Heart right ventricle (tissue), 16 donors: ENCODE data around the gene MT1H. TPM values are rescaled to one million over a fixed set of nuclear protein-coding genes. Genes with fewer than 3 reads are reported as not detected.
A peak's percentile ranks its signal among the peaks of the same experiment; 100 is the strongest.

Experiments used
- ATAC-seq, 8 donors: fragments of 200-7000 bp; cut with Tn5 transposase; one replicate each; pipeline ENCODE4 v1.9.1; 2020; ENCODE audit warnings: mild to moderate bottlenecking in 8 of 8, moderate library complexity in 8 of 8, moderate number of reproducible peaks in 1 of 8
- DNase-seq, 2 donors: peaks; one replicate each; pipeline ENCODE4 v3.0.0-alpha.2; 2020
- H3K27ac ChIP-seq, 10 donors: fragments of 200-600 bp; sonication (generic) in 2 of 10; one replicate each; pipeline versions ENCODE4 v1.5.0 to v1.8.0; 2020 to 2022; ENCODE audit warnings: mild to moderate bottlenecking in 3 of 10
- H3K27me3 ChIP-seq, 7 donors: fragments of 200-600 bp; one replicate each; pipeline ENCODE4 v1.8.0; 2021 to 2022; ENCODE audit warnings: mild to moderate bottlenecking in 2 of 7
- H3K36me3 ChIP-seq, 9 donors: fragments of 200-600 bp; sonication (generic) in 1 of 9; one replicate each; pipeline versions ENCODE4 v1.5.0 to v1.8.0; 2020 to 2022; ENCODE audit warnings: mild to moderate bottlenecking in 2 of 9
- H3K4me1 ChIP-seq, 9 donors: fragments of 200-600 bp; sonication (generic) in 1 of 9; one replicate each; pipeline versions ENCODE4 v1.5.0 to v1.8.0; 2020 to 2022; ENCODE audit warnings: mild to moderate bottlenecking in 4 of 9
- H3K4me3 ChIP-seq, 10 donors: fragments of 200-600 bp; sonication (generic) in 2 of 10; one replicate each; pipeline versions ENCODE4 v1.5.0 to v1.8.0; 2020 to 2022; ENCODE audit warnings: mild to moderate bottlenecking in 7 of 10, moderate library complexity in 2 of 10
- H3K9me3 ChIP-seq, 11 donors: fragments of 200-600 bp in 10 of 11; sonication (generic) in 2 of 11; one replicate each; pipeline versions ENCODE4 v1.5.0 to v1.8.0; 2013 to 2022; ENCODE audit warnings: mild to moderate bottlenecking in 2 of 11, control low read depth in 1 of 11, moderate library complexity in 1 of 11
- WGBS, 2 donors: extraction: QIAGEN DNeasy Blood & Tissue Kit; methylation state at CpG; one replicate each; pipeline ENCODE4 v1.1.7; 2013; ENCODE audit warnings: inconsistent platforms in 1 of 2; 5-methylcytosine and 5-hydroxymethylcytosine counted together
- intact Hi-C, 10 donors: fragments of 100-400 bp; cut with DNase I; formaldehyde crosslinking; loops; one replicate each; pipeline versions ENCODE4 v1.11.1 to v1.14.2; 2022
- polyA plus RNA-seq, 2 donors: library from polyadenylated mRNA; stranded (reverse); fragments of 200-250 nt; gene quantifications; one replicate each; pipeline ENCODE4 v1.2.3, GENCODE V29; 2013
- total RNA-seq, 10 donors: library from RNA; stranded (reverse); fragmentation: NEBNext Ultra II Directional in 3 of 10; extraction: Animal tissue kit (Norgen Biotek cat#: 25700) in 3 of 10; gene quantifications; one replicate each; pipeline versions ENCODE4 v1.2.1 to v1.2.4, GENCODE V29; 2021 to 2023
- TF ChIP-seq, protein P1 (sequence below), 9 donors: fragments of 200-600 bp; sonication (generic) in 2 of 9; IDR thresholded peaks; one replicate each; pipeline versions ENCODE4 v1.5.0 to v1.8.0; 2021 to 2022; ENCODE audit warnings: antibody characterized with exemption in 9 of 9, mild to moderate bottlenecking in 5 of 9, moderate library complexity in 1 of 9
- donor health status: Arrhythmogenic right ventricular cardiomyopathy.
- donor health status: ischemic (EF 13 %, LVEDD 7.1; RV severe dilation, severe dysfunction).
- donor health status: healthy with polysubstance abuse.
- donor health status: DM: no; HTN: yes; CAD: no.
- donor health status: DM: no; HTN: no; CAD: no.
- donor health status: ischemic (EF 25% LVEDD 6.9; RV normal size, moderate dysfunction).
- donor health status: ischemic (EF 25% LVEDD 5.7; RV mildly dilated, moderate dysfunction).
- donor health status: healthy.
- donor health status: DM: yes; HTN: yes; CAD: no.
- donor health status: Ischemic cardiomyopathy.
- donor health status: ischemic (EF 35%, LVEDD 5.7; RV mildly dilated, moderate dysfunction).
- donor health status: nonischemic (EF 11% LVEDD 7.7; RV severe dilation, severe dysfunction).
- donor health status: DM: yes; HTN: yes; CAD: no.
- donor health status: PGD.
- donor health status: ischemic (EF 29% LVEDD 5.4; RV normal size, mild dysfunction).
- donor health status: nonischemic (EF 23%, LVEDD 6.1; RV moderate dilation, normal function).

MT1H gene
- total and polyA plus RNA-seq, 12 donors: 2.4 TPM; not detected in 11

DNA sequence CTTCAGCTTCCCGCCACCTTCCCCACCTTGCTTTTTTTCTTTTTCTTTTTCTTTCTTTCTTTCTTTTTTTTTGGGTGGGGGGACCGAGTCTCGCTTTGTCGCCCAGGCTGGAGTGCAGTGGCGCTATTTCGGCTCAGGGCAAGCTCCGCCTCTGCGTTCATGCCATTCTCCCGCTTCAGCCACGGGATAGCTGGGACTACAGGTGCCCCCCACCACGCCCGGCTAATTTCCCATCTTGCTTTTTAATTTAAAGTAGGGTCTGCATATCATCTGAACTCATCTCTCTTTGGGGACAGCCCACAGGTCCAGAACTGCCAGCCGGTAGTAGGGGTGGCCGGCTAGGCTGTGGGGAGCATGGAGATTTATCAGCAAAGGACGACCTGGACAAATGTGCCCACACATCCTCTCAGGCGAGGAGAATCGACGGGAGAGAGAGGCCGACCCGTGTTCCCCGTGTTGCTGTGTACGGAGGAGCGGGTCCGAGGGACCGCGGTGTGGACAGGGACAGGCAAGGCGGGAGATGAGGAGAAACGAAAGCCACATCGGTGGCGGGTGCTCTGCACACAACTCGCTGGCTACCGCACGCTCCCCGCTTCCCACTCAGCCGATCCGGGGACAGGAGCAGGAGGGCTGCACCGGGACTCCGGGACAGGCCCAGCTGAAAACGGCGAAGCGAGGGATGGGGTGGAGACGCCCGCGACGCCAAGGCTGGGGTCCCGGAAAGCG lies 34.7 kb upstream of the MT1H start:
- Histone ChIP-seq H3K4me1 (peaks cover 0 to 36% (median 29%) of the 10 kb centered on the region in 9 donors), H3K9me3 (no peaks in the 10 kb centered on the region), H3K4me3 (peak overlapping the region in 5 of 10 donors; percentile 5 to 30 (median 14)), H3K36me3 (no peaks in the 10 kb centered on the region), H3K27ac (no peak overlapping the region), H3K27me3 (peaks cover 3 to 92% (median 31%) of the 10 kb centered on the region in 7 donors)
- ATAC-seq (no peak), DNase-seq (no peak)
- 16 to 29% methylated on average over 47 of the region's 47 CpGs for WGBS, 2 donors
- intact Hi-C loops: no loop called here
- TF ChIP-seq, protein P1, sequence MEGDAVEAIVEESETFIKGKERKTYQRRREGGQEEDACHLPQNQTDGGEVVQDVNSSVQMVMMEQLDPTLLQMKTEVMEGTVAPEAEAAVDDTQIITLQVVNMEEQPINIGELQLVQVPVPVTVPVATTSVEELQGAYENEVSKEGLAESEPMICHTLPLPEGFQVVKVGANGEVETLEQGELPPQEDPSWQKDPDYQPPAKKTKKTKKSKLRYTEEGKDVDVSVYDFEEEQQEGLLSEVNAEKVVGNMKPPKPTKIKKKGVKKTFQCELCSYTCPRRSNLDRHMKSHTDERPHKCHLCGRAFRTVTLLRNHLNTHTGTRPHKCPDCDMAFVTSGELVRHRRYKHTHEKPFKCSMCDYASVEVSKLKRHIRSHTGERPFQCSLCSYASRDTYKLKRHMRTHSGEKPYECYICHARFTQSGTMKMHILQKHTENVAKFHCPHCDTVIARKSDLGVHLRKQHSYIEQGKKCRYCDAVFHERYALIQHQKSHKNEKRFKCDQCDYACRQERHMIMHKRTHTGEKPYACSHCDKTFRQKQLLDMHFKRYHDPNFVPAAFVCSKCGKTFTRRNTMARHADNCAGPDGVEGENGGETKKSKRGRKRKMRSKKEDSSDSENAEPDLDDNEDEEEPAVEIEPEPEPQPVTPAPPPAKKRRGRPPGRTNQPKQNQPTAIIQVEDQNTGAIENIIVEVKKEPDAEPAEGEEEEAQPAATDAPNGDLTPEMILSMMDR (IDR thresholded peaks at IDR 0.05): no peak

DNA sequence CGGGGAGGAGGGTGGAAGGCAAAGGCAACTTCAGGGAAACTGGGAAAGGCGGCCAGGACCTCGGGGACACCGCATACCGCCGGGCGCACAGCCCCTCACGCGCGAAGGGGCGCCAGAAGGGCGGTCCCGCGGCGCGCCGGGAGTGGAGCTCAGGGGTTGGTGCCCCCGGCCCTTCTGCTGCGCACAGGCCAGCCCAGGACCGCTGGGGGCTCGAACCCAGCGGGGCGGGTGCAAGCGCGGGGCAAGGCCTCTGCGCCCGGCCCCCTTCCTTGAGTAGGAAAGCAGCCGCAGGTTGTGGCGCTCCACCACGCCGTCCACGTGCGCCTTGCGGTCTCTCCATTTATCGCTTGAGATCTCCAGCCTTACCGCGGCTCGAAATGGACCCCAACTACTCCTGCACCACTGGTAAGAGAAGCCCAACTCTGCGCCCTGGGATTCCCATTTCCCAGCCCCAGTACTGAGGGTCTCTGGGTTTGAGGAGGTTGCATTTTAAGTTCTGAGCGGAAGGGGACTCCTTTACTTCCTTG lies 34.1 kb upstream of the MT1H start:
- H3K4me3 ChIP-seq: peak overlapping the region in 5 of 10 donors; percentile 5 to 30 (median 14)
- 10 to 22% methylated on average over 32 to 40 of the region's 40 CpGs for whole genome bisulfite sequencing, 2 donors
- ATAC-seq (no peak), DNase-seq (no peak)
- no peaks in the 10 kb centered on the region for H3K9me3 ChIP-seq
- intact Hi-C loops: no loop called here
- H3K27ac ChIP-seq: no peak overlapping the region
- peaks cover 0 to 36% (median 29%) of the 10 kb centered on the region in 9 donors for H3K4me1 ChIP-seq
- TF ChIP-seq, protein P1 (IDR thresholded peaks at IDR 0.05): no peak
- no peaks in the 10 kb centered on the region for H3K36me3 ChIP-seq
- peaks cover 3 to 98% (median 31%) of the 10 kb centered on the region in 7 donors for H3K27me3 ChIP-seq

DNA sequence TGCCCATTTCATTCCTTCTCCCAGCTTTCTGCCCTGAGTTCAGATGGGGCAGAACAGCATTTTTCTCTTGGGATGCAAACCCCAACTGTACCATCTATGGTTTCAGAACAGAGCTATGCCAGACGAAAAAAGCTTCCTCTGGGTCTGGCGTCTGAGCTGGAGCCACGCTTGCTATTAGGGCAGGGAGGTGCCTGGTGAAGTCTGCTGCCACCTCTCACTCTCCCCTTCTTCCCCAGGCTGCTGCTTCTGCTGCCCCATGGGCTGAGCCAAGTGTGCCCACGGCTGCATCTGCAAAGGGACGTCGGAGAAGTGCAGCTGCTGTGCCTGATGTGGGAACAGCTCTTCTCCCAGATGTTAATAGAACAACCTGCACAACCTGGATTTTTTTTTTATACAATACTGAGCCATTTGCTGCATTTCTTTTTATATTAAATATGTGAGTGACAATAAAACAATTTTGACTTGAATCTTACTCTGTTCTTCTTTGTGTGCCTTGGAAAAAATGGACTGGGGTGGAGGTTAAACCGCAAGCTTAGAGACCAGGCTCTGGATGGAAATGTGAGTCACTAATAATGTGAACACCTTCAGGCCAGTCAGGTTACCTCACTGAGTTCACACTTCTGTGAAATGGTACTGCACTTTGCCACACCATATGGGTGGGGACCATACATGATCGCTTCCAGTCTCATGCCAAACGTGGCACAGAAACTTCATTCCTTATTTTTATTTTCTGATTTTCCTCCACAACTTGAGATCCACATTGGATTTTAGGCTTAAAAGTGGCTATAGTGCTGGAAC lies 32.8 kb upstream of the MT1H start:
- H3K36me3 ChIP-seq: no peaks in the 10 kb centered on the region
- WGBS, 2 donors: 49 to 64% methylated on average over 9 of the region's 9 CpGs
- DNase-seq: no peak
- H3K27ac ChIP-seq: no peak overlapping the region
- H3K4me1 ChIP-seq: peaks cover 0 to 32% (median 29%) of the 10 kb centered on the region in 9 donors
- intact Hi-C loops: no loop called here
- H3K9me3 ChIP-seq: no peaks in the 10 kb centered on the region
- ATAC-seq: no peak
- TF ChIP-seq, protein P1 (IDR thresholded peaks at IDR 0.05): no peak
- peaks cover 3 to 100% (median 31%) of the 10 kb centered on the region in 7 donors for H3K27me3 ChIP-seq
- no peak overlapping the region for H3K4me3 ChIP-seq
